SK-N-SH treated with all-trans-retinoic acid at 6 μM for 48 hours (cell line): Measurements from ENCODE around the gene CALML6.

ENCODE experiments used
- ATAC-seq: fragments of 200-7000 bp; cut with Tn5 transposase; 3 replicates; pipeline ENCODE4 v1.9.1; 2020; ENCODE audit warnings: mild to moderate bottlenecking, moderate library complexity
- ARNTL ChIP-seq: fragments of 450-650 bp; formaldehyde crosslinking; IDR thresholded peaks from 2 replicates; pipeline ENCODE4 v1.5.0; 2020; ENCODE audit warnings: low read depth, mild to moderate bottlenecking, moderate library complexity, borderline replicate concordance
- CSDC2 ChIP-seq: fragments of 250-450 bp; sonication (Bioruptor Pico); IDR thresholded peaks from 2 replicates; pipeline ENCODE4 v1.5.0; 2020; ENCODE audit warnings: mild to moderate bottlenecking, moderate library complexity
- CSRNP3 ChIP-seq: fragments of 250-450 bp; sonication (Bioruptor Pico); IDR thresholded peaks from 2 replicates; pipeline ENCODE4 v1.5.1; 2021; ENCODE audit warnings: mild to moderate bottlenecking, moderate library complexity
- ESRRG ChIP-seq: fragments of 250-450 bp; sonication (Bioruptor Pico); IDR thresholded peaks from 2 replicates; pipeline ENCODE4 v1.6.1; 2021; ENCODE audit warnings: mild to moderate bottlenecking
- GLIS3 ChIP-seq: fragments of 250-450 bp; sonication (Bioruptor Pico); IDR thresholded peaks from 2 replicates; pipeline ENCODE4 v1.5.0; 2020; ENCODE audit warnings: mild to moderate bottlenecking, moderate library complexity
- ISL1 ChIP-seq: fragments of 250-450 bp; sonication (Bioruptor Pico); IDR thresholded peaks from 2 replicates; pipeline ENCODE4 v2.1.2; 2022; ENCODE audit warnings: mild to moderate bottlenecking, moderate library complexity
- OSR1 ChIP-seq: fragments of 250-450 bp; sonication (Bioruptor Pico); IDR thresholded peaks from 2 replicates; pipeline ENCODE4 v1.8.0; 2022; ENCODE audit warnings: moderate library complexity, mild to moderate bottlenecking, inconsistent platforms
- POU6F1 ChIP-seq: fragments of 250-450 bp; sonication (Bioruptor Pico); IDR thresholded peaks from 2 replicates; pipeline ENCODE4 v1.8.0; 2021; ENCODE audit warnings: low read depth, mild to moderate bottlenecking, moderate library complexity, borderline replicate concordance
- PPARA ChIP-seq: fragments of 250-450 bp; sonication (Bioruptor Pico); IDR thresholded peaks from 2 replicates; pipeline ENCODE4 v1.5.0; 2020; ENCODE audit warnings: mild to moderate bottlenecking, borderline replicate concordance
- RARB ChIP-seq: fragments of 250-450 bp; sonication (Bioruptor Pico); IDR thresholded peaks from 2 replicates; pipeline ENCODE4 v1.8.0; 2021; ENCODE audit warnings: mild to moderate bottlenecking, moderate library complexity
- SNAI2 ChIP-seq: fragments of 250-450 bp; sonication (Bioruptor Pico); IDR thresholded peaks from 2 replicates; pipeline ENCODE4 v1.5.0; 2020; ENCODE audit warnings: mild to moderate bottlenecking, moderate library complexity
- TCF4 ChIP-seq: fragments of 250-450 bp; sonication (Bioruptor Pico); IDR thresholded peaks from 2 replicates; pipeline ENCODE4 v1.8.0; 2021; ENCODE audit warnings: mild to moderate bottlenecking, moderate library complexity, borderline replicate concordance
- TOX ChIP-seq: fragments of 250-450 bp; sonication (Bioruptor Pico); IDR thresholded peaks from 2 replicates; pipeline ENCODE4 v1.8.0; 2021; ENCODE audit warnings: mild to moderate bottlenecking, moderate library complexity, borderline replicate concordance
- ZC3H10 ChIP-seq: fragments of 250-450 bp; sonication (Bioruptor Pico); IDR thresholded peaks from 2 replicates; pipeline ENCODE4 v1.5.1; 2021; ENCODE audit warnings: mild to moderate bottlenecking, moderate library complexity
- ZFP3 ChIP-seq: fragments of 250-450 bp; sonication (Bioruptor Pico); IDR thresholded peaks from 2 replicates; pipeline ENCODE4 v1.5.0; 2020; ENCODE audit warnings: mild to moderate bottlenecking, moderate library complexity
- ZFP30 ChIP-seq: fragments of 450-650 bp; formaldehyde crosslinking; IDR thresholded peaks from 2 replicates; pipeline ENCODE4 v1.5.0; 2022; ENCODE audit warnings: mild to moderate bottlenecking, moderate library complexity
- ZNF565 ChIP-seq: fragments of 450-650 bp; formaldehyde crosslinking; conservative IDR thresholded peaks from 2 replicates; pipeline ENCODE4 v1.5.0; 2020; ENCODE audit warnings: low read depth, mild to moderate bottlenecking, moderate library complexity
- ZNF70 ChIP-seq: fragments of 450-650 bp; formaldehyde crosslinking; IDR thresholded peaks from 2 replicates; pipeline ENCODE4 v1.5.0; 2020; ENCODE audit warnings: mild to moderate bottlenecking, moderate library complexity
- ZNF8 ChIP-seq: fragments of 450-650 bp; formaldehyde crosslinking; IDR thresholded peaks from 2 replicates; pipeline ENCODE4 v1.5.0; 2020; ENCODE audit warnings: mild to moderate bottlenecking, moderate library complexity
- TF ChIP-seq, protein P1 (sequence below): fragments of 250-450 bp; sonication (Bioruptor Pico); IDR thresholded peaks from 2 replicates; pipeline ENCODE4 v1.5.0; 2020; ENCODE audit warnings: mild to moderate bottlenecking, moderate library complexity
- TF ChIP-seq, protein P2 (sequence below): fragments of 250-450 bp; sonication (Bioruptor Pico); IDR thresholded peaks from 2 replicates; pipeline ENCODE4 v1.8.0; 2020; ENCODE audit warnings: mild to moderate bottlenecking, moderate library complexity, borderline replicate concordance

The CALML6 gene

DNA sequence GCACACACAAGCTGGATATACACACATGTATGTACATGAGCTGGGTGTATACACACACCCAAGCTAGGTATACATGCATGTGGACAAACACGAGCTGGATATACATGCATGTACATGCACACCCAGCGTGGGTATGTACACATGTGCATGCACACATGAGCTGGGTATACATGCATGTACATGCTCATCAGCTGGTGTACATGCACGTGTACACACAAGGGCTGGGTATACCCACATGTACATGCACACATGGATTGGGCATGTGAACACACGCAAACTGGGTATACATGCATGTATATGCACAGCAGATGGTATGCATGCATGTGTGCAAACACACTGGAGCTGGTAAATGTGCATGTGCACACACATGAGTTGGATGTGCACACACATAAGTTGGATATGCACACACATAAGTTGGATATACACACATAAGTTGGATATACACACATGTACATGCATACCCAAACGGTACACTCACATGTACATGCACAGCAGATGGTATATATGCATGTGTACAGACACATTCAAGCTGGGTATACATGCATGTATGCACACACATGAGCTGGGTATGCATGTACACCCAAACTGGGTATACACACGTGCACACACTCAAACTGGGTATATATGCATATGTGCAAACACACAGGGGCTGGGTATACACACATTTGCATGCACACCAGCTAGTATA, 16.7 kb upstream of the CALML6 start (continued):
- TF ChIP-seq POU6F1 (CRISPR knock-in tag), result no peak
- TF ChIP-seq ARNTL (CRISPR knock-in tag), result no peak
- no peak for TF ChIP-seq ZFP30 (CRISPR knock-in tag)
- TF ChIP-seq ZNF565 (CRISPR knock-in tag), result no peak
- TF ChIP-seq ZNF8 (CRISPR knock-in tag), result no peak

- TF ChIP-seq ARNTL (CRISPR knock-in tag) (no peak), GLIS3 (CRISPR knock-in tag) (no peak), ESRRG (CRISPR knock-in tag) (no peak), ZFP3 (CRISPR knock-in tag) (no peak), ZC3H10 (CRISPR knock-in tag) (no peak), OSR1 (CRISPR knock-in tag) (no peak), CSDC2 (CRISPR knock-in tag) (no peak), ZNF70 (CRISPR knock-in tag) (no peak), PPARA (CRISPR knock-in tag) (no peak), RARB (CRISPR knock-in tag) (no peak), TOX (CRISPR knock-in tag) (no peak), ISL1 (no peak), TCF4 (CRISPR knock-in tag) (no peak), ZNF8 (CRISPR knock-in tag) (no peak), SNAI2 (CRISPR knock-in tag) (no peak), CSRNP3 (no peak)
- TF ChIP-seq, protein P1, sequence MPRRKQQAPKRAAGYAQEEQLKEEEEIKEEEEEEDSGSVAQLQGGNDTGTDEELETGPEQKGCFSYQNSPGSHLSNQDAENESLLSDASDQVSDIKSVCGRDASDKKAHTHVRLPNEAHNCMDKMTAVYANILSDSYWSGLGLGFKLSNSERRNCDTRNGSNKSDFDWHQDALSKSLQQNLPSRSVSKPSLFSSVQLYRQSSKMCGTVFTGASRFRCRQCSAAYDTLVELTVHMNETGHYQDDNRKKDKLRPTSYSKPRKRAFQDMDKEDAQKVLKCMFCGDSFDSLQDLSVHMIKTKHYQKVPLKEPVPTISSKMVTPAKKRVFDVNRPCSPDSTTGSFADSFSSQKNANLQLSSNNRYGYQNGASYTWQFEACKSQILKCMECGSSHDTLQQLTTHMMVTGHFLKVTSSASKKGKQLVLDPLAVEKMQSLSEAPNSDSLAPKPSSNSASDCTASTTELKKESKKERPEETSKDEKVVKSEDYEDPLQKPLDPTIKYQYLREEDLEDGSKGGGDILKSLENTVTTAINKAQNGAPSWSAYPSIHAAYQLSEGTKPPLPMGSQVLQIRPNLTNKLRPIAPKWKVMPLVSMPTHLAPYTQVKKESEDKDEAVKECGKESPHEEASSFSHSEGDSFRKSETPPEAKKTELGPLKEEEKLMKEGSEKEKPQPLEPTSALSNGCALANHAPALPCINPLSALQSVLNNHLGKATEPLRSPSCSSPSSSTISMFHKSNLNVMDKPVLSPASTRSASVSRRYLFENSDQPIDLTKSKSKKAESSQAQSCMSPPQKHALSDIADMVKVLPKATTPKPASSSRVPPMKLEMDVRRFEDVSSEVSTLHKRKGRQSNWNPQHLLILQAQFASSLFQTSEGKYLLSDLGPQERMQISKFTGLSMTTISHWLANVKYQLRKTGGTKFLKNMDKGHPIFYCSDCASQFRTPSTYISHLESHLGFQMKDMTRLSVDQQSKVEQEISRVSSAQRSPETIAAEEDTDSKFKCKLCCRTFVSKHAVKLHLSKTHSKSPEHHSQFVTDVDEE, result no peak
- TF ChIP-seq, protein P2, sequence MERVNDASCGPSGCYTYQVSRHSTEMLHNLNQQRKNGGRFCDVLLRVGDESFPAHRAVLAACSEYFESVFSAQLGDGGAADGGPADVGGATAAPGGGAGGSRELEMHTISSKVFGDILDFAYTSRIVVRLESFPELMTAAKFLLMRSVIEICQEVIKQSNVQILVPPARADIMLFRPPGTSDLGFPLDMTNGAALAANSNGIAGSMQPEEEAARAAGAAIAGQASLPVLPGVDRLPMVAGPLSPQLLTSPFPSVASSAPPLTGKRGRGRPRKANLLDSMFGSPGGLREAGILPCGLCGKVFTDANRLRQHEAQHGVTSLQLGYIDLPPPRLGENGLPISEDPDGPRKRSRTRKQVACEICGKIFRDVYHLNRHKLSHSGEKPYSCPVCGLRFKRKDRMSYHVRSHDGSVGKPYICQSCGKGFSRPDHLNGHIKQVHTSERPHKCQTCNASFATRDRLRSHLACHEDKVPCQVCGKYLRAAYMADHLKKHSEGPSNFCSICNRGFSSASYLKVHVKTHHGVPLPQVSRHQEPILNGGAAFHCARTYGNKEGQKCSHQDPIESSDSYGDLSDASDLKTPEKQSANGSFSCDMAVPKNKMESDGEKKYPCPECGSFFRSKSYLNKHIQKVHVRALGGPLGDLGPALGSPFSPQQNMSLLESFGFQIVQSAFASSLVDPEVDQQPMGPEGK (CRISPR knock-in tag), result no peak
- ATAC-seq, result no peak
Observed at GRCh38 chr1:1899266-1899966, 15.6 kb upstream of the CALML6 start.

DNA sequence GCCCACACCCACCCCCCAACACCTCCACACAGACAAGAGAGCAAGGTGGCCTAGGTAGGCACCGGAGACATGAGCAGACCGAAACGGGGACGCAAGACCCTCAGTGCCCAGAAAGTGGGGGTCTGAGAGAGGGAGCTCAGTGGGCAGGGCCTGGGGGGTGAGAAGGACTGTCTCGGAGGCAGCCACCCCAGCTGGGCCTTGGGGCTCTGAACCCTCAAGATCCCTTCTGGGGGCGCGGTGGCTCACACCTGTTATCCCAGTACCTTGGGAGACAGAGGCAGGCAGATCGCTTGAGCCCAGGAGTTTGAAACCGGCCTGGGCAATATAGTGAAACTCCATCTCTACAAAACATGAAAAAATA, 15.1 kb upstream of the CALML6 start:
- TF ChIP-seq ZFP30 (CRISPR knock-in tag), result no peak
- ATAC-seq, result no peak
